Measurements from ENCODE around the gene CCR6.

GRCh38 chr6:167148997-167149396 is 26.1 kb downstream of the CCR6 start:
- no peak for TF ChIP-seq CTCF (IDR thresholded peaks at IDR 0.05)
- TF ChIP-seq POLR2A (IDR thresholded peaks at IDR 0.05) = no peak
- no peak for TF ChIP-seq POLR2AphosphoS5 (IDR thresholded peaks at IDR 0.05)

Measured in breast epithelium (tissue), 3 donors.